NCI-H774 (cell line): ENCODE measurements around the gene CCDC188.

Source experiments
- DNase-seq: peaks from one replicate; lab custom pipeline; 2025; lab: John Stamatoyannopoulos, UW

The CCDC188 gene

GRCh38 chr22:20116951-20117632, 33.8 kb downstream of the CCDC188 start, which contains the start of gene TRMT2A:
TSS of gene TRMT2A (minus strand) at chr22:20117226. CDS start at chr22:20116906, 320 bp downstream.
- peak; percentile 98 for DNase-seq

DNA sequence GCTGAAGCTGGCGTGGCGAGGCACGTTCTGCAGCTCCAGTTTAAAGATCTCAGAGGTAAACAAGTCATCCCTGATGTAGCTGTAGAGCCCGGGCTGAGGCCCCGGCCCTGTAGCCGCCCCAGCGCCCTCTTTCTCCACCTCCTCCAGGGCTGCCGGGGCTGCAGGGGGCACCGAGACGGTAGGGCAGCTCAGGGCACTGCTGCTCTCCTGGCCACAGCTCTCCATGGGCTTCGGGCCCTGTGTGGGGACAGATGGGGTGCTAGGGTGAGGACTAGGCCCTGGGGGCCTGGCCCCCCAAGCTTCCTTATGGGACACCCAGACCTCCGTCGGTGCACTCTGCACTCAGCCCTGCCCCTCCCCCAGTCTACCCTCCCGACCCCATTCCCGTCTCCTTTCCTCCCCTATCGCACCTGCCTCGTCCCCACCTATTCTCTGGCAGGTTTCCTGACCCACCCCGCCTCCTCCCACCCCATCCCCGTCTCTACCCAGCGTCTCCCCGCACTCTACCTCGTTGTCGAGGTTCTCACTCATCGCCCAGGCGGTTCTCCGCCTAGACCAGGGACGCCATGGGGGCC, 34.4 kb downstream of the CCDC188 start:
- DNase-seq: no peak

DNA sequence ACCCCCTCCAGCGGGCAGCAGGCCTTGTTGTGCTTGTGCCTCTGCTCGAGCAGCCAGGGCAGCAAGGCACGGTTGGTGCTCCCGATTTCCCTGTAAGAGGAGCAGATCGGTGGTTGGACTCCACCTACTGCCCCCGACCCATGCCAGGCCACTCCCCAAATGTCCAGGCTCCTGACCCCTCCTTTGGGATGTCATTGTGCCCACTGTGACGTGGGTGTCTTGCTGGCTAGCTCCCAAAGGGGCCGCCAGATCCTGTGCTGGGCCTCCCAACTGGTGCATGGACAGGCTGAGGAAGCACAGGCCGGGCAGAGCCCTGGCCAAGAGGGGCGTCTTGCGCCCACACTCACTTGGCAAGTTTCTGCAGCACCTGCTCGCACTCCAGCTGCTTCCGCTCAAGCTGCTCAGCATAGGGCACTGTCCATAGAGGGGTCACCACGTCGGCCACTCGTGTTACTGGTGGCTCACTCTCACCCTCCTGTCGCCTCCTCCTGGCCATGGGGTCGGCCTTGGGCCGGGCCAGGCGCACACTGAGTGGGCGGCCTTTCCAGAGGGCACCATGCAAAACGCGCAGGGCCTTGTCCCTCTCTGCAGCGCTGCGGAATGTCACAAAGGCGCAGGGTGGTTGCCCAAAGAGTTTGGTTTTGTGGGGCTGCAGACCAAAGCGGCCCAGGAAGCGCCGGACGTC, 35.0 kb downstream of the CCDC188 start, which contains the start of gene RANBP1:
RANBP1 (plus strand) TSS at position 414 of the 685 bp plus-strand sequence; CDS start at position 495, 81 bp downstream.
- DNase-seq: no peak

- DNase-seq: no peak
These were observed 36.1 kb downstream of the CCDC188 start for GRCh38 chr22:20114506-20115475.

GRCh38 chr22:20113551-20114310, 37.1 kb downstream of the CCDC188 start:
- DNase-seq: no peak

DNA sequence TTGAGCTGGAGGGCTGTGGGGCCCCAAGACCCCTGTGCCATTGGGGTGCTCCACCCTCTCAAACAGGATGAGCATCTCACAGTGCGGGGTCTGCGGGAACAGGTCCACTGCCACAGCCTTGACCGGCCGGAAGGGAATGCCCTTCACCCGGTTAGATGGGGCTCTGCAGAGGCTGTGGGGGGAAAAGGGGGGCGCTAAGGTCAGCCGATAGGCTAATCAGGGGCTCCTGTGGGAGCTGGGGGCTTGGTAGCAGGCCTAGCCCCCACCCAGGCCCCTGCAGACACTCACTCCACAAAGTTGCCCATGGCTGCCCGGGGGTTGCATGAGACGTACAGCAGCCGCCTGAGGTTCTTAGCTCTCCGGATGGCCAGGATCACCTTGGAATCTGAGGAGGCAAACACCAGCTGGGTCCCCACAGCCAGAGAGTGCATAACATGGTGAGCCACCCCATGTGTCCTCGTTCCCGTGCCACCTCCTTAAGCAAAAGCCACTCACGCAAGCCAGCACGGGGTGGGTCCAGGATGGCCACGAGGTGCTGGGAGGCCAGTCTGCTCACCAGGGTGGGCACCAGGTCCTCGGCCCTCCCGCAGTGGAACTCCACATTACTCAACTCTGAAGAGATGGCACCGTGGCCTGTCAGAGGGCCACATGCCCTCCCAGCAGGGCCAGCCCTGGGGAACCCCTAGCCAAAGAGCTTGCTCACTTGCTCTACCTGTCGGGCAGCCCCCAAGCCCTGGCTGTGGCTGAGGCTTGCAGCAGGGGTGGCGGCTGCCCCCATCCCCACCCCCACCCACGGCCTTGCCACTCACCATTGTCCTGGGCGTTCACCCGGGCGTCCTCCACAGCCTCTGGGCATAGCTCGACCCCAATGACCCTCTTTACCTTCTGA, 38.0 kb downstream of the CCDC188 start:
- no peak for DNase-seq

DNA sequence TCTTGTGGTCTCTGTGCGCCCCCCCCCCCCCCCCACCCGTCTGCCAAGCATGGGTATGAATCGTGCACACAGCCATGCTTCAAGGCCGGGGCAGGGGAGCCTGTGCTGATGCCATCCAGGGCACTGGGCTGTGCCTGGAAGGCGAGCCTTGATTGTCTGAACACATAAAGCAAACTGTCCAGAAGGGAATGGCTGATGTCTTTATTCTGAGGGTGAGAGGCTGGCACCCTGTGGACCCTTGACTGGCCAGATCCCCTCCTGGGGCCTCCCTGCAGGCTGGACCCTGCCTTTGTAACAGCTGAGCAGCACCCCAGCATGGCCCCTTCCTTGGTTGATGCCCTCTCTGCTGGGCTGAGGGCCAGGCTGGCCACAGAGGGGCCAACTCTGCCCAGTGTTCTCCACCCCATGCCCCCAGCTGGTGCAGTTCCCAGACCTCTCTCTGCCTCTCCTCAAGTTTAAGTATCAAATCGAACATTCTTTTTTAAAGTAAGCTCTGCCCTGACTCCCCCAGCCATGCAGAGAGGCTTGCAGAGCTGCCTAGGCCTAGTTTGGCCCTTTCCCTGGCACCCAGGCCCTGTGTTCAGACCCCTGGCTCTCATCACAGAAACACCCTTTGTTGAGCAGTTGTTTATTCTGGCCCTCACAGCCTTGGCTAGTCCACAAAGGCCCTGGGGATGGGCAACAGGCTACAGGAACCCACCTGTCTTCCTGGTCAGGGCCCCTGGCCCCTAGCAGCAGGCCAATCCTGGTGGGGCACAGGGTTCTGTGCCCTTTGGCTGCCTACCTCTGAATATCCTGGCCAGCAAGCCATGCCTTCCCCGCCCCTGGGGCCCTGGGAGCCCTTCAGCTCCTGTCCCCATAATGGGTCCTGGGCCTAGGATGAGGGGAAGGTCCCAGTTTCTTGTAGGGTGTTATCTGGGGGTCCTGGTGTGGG, 38.9 kb downstream of the CCDC188 start:
- DNase-seq: no peak

- no peak for DNase-seq
These were observed 39.7 kb downstream of the CCDC188 start for GRCh38 chr22:20111045-20111688.

DNA sequence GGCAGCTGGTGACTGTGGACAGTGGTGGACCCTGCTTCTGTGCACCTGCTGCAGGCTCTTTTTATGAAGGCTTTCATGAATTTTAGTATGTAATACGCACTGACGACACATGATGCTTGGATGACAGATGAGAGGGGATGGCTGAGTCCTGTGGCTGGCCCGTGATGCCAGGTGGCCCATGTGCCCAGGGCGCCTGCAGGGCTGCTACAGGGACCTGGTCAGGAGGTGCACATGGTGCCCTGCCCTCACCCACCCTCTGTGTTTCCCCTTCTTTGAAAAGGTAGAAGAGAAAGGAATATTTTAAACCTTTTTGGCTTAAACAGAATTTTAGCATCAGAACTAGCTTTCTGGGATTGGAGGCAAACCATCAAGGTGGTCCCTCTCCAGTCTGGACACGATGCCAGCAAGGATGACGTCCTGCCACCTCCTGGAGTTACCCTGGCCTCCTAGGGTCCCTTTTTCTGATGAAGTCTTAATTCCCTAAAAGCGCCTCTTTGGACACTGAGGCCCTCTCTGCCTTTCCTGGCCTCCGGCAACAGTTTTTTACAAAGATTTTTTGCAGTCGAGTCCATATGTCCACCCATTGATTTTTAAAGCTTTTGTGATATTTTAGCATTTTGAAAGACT, 40.4 kb downstream of the CCDC188 start:
- no peak for DNase-seq

- no peak for DNase-seq
These were observed 41.2 kb downstream of the CCDC188 start for GRCh38 chr22:20109411-20110358.

DNA sequence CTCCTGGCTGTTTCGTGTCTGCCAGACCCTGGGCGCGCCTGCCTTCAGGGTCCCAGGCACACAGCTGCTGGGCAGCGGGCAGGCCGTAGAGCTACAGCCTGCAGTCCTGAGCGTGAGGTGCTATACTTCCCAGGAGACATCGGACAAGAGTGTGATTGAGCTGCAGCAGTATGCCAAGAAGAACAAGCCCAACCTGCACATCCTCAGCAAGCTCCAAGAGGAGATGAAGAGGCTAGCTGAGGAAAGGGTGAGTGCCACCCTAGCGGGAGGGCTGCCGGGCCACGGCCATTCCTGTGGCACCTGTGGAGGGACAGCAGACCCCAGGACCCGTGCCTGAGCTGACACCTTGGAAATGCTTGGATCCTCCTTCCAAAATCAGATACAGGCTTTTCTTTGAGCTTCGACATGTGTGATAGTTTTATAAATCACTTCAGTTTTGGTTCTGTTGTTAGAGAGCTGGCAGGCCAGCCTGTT, 42.1 kb downstream of the CCDC188 start:
- DNase-seq: no peak

GRCh38 chr22:20107951-20108756, 42.7 kb downstream of the CCDC188 start:
- no peak for DNase-seq

- DNase-seq: no peak
These were observed 43.4 kb downstream of the CCDC188 start for GRCh38 chr22:20107471-20107901.

GRCh38 chr22:20106849-20107237, 44.0 kb downstream of the CCDC188 start:
- no peak for DNase-seq

DNA sequence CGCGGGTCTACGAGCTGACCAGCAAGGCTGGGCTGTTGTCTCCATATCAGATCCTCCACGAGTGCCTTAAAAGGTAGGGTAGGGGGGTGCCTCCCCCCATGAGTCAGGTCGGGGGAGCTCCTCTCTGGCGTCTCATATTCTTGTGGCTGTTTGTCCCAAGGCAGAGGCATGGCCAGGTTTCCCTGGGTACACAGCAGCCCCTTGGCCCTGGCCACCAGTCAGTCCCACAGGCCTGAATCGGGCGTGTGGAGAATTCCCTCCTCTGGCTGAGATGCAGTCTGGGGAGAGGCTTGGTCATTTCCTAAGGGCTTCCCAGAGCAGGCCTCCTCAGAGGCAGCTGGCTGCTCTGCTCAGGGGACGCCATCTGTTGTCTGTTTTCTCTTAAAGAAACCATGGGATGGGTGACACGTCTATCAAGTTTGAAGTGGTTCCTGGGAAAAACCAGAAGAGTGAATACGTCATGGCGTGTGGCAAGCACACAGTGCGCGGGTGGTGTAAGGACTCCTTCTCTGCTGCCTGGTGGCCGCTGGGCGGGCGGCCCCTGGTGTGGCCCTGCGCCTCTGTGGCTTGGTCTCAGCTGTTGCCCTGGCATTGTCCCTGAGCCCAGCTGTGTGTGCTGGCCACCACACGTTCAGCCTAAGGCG, 44.5 kb downstream of the CCDC188 start:
- DNase-seq: no peak
